ENCODE data around the gene NMB.

Gene NMB

GRCh38 chr15:84684092-84684491 is 26.1 kb upstream of the NMB start:
- peaks cover 6% of the 10 kb centered on the region for H3K36me3 ChIP-seq (ENCODE audit: control insufficient read depth, insufficient read depth, low read length)
- no peak overlapping the region for H3K4me3 ChIP-seq (ENCODE audit: insufficient read depth, low read depth, low read length)
- no peak overlapping the region for H3K27ac ChIP-seq (ENCODE audit: insufficient read depth, low read depth, low read length, poor library complexity, severe bottlenecking)
- no peaks in the 10 kb centered on the region for H3K4me1 ChIP-seq (ENCODE audit: control insufficient read depth, insufficient read depth, low read length)
- H3K9me3 ChIP-seq (ENCODE audit: control insufficient read depth, low read length), result no peaks in the 10 kb centered on the region
- no peaks in the 10 kb centered on the region for H3K27me3 ChIP-seq (ENCODE audit: control insufficient read depth, insufficient read depth, low read length, poor library complexity, severe bottlenecking)
- WGBS, 2 experiments, result 94 to 96% methylated on average over 1 of the region's 1 CpG

- H3K4me1 ChIP-seq (ENCODE audit: control insufficient read depth, insufficient read depth, low read length), result no peaks in the 10 kb centered on the region
- no peaks in the 10 kb centered on the region for H3K27me3 ChIP-seq (ENCODE audit: control insufficient read depth, insufficient read depth, low read length, poor library complexity, severe bottlenecking)
- WGBS, 2 experiments, result 94 to 97% methylated on average over 3 of the region's 3 CpGs
- H3K36me3 ChIP-seq (ENCODE audit: control insufficient read depth, insufficient read depth, low read length), result peaks cover 19% of the 10 kb centered on the region
- H3K9me3 ChIP-seq (ENCODE audit: control insufficient read depth, low read length), result no peaks in the 10 kb centered on the region
- no peak overlapping the region for H3K4me3 ChIP-seq (ENCODE audit: insufficient read depth, low read depth, low read length)
- no peak overlapping the region for H3K27ac ChIP-seq (ENCODE audit: insufficient read depth, low read depth, low read length, poor library complexity, severe bottlenecking)
Measured at GRCh38 chr15:84681831-84682230, 23.8 kb upstream of the NMB start.

GRCh38 chr15:84671211-84671610 is 13.2 kb upstream of the NMB start:
- Histone ChIP-seq H3K4me3 (ENCODE audit: insufficient read depth, low read depth, low read length) (no peak overlapping the region), H3K27me3 (ENCODE audit: control insufficient read depth, insufficient read depth, low read length, poor library complexity, severe bottlenecking) (no peaks in the 10 kb centered on the region), H3K9me3 (ENCODE audit: control insufficient read depth, low read length) (no peaks in the 10 kb centered on the region), H3K4me1 (ENCODE audit: control insufficient read depth, insufficient read depth, low read length) (no peaks in the 10 kb centered on the region), H3K27ac (ENCODE audit: insufficient read depth, low read depth, low read length, poor library complexity, severe bottlenecking) (no peak overlapping the region), H3K36me3 (ENCODE audit: control insufficient read depth, insufficient read depth, low read length) (peaks cover 33% of the 10 kb centered on the region)

- peaks cover 33% of the 10 kb centered on the region for H3K36me3 ChIP-seq (ENCODE audit: control insufficient read depth, insufficient read depth, low read length)
- no peak overlapping the region for H3K4me3 ChIP-seq (ENCODE audit: insufficient read depth, low read depth, low read length)
- H3K4me1 ChIP-seq (ENCODE audit: control insufficient read depth, insufficient read depth, low read length), result no peaks in the 10 kb centered on the region
- no peaks in the 10 kb centered on the region for H3K27me3 ChIP-seq (ENCODE audit: control insufficient read depth, insufficient read depth, low read length, poor library complexity, severe bottlenecking)
- WGBS, 2 experiments, result 92 to 93% methylated on average over 8 of the region's 8 CpGs
- H3K9me3 ChIP-seq (ENCODE audit: control insufficient read depth, low read length), result no peaks in the 10 kb centered on the region
- no peak overlapping the region for H3K27ac ChIP-seq (ENCODE audit: insufficient read depth, low read depth, low read length, poor library complexity, severe bottlenecking)
Measured at GRCh38 chr15:84669726-84670125, 11.7 kb upstream of the NMB start.

DNA sequence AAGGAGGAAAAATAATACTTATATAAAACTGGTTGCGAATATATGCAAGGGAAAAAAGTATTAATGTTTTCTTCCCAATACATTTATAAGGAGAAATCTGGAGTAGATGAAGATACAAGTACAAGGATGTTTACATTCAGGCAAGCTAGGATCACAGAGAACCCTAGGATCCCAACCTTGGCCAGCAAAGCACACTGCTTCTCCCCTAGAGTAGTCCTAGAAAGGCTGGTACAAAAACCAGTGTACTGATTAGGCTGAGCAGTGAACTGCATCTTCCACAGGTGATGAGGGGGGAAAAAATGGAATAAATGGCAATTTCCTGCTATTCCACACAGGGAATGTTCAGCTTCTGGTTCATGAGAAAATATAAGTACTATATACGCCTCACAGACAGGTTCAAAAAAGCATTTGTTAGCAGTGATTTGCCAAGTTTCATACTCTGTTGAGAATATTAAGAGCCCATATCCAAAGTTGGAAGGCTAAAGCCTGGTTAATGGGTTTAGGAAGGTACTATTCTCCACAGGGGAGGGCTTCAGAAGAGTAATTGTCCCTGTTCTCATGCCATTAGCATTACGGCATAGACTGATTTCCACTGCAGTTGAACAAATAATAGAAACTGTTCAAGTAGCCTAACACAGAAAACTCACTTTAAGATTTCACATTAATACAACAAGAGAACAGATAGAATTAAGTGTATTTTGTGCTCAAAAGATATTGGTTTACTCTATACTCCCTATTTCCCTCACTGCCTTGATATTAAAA is 10.4 kb upstream of the NMB start:
- no peaks in the 10 kb centered on the region for H3K9me3 ChIP-seq (ENCODE audit: control insufficient read depth, low read length)
- peaks cover 22% of the 10 kb centered on the region for H3K36me3 ChIP-seq (ENCODE audit: control insufficient read depth, insufficient read depth, low read length)
- H3K4me1 ChIP-seq (ENCODE audit: control insufficient read depth, insufficient read depth, low read length), result no peaks in the 10 kb centered on the region
- H3K27me3 ChIP-seq (ENCODE audit: control insufficient read depth, insufficient read depth, low read length, poor library complexity, severe bottlenecking), result no peaks in the 10 kb centered on the region
- WGBS, 2 experiments, result 91 to 97% methylated on average over 2 to 3 of the region's 3 CpGs
- no peak overlapping the region for H3K4me3 ChIP-seq (ENCODE audit: insufficient read depth, low read depth, low read length)
- no peak overlapping the region for H3K27ac ChIP-seq (ENCODE audit: insufficient read depth, low read depth, low read length, poor library complexity, severe bottlenecking)

DNA sequence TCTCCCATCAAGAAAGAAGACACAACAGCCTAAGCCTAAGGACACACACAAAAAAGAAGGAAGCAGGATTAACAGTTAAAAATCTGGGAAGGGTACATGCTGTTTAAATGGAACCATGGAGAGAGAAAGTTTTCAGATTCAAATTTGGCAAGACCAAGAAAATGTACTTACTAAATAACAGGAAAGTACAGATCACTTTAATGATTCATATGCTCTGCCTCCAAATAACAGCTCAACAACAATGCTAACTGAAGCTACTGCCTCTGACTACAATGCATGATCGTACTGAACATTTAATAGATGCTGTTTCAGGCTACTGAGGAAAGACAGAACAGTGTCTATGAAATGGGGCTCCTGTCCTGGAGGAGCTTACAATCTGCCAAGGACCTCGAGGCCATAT is 8.4 kb upstream of the NMB start:
- no peaks in the 10 kb centered on the region for H3K4me1 ChIP-seq (ENCODE audit: control insufficient read depth, insufficient read depth, low read length)
- no peaks in the 10 kb centered on the region for H3K9me3 ChIP-seq (ENCODE audit: control insufficient read depth, low read length)
- no peaks in the 10 kb centered on the region for H3K27me3 ChIP-seq (ENCODE audit: control insufficient read depth, insufficient read depth, low read length, poor library complexity, severe bottlenecking)
- H3K4me3 ChIP-seq (ENCODE audit: insufficient read depth, low read depth, low read length), result no peak overlapping the region
- H3K36me3 ChIP-seq (ENCODE audit: control insufficient read depth, insufficient read depth, low read length), result peaks cover 22% of the 10 kb centered on the region
- H3K27ac ChIP-seq (ENCODE audit: insufficient read depth, low read depth, low read length, poor library complexity, severe bottlenecking), result no peak overlapping the region
- whole genome bisulfite sequencing, 2 experiments, result 97 to 98% methylated on average over 2 of the region's 2 CpGs

DNA sequence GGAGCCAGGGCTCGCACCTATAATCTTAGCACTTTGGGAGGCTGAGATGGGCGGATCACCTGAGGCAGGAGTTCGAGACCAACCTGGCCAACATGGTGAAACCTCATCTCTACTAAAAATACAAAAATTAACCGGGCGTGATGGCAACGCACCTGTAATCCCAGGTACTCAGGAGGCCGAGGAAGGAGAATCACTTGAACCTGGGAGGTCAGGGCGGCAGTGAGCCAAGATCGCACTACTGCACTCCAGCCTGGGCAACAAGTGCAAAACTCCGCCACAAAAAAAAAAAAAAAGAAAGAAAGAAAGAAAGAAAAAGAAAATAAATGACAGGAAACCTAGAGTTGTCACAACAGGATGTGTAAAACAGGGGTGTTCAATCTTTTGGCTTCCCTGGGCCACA is 3.0 kb upstream of the NMB start:
- H3K4me3 ChIP-seq (ENCODE audit: insufficient read depth, low read depth, low read length), result no peak overlapping the region
- H3K4me1 ChIP-seq (ENCODE audit: control insufficient read depth, insufficient read depth, low read length), result peaks cover 5% of the 10 kb centered on the region
- no peaks in the 10 kb centered on the region for H3K9me3 ChIP-seq (ENCODE audit: control insufficient read depth, low read length)
- H3K27ac ChIP-seq (ENCODE audit: insufficient read depth, low read depth, low read length, poor library complexity, severe bottlenecking), result no peak overlapping the region
- H3K36me3 ChIP-seq (ENCODE audit: control insufficient read depth, insufficient read depth, low read length), result peaks cover 7% of the 10 kb centered on the region
- WGBS, 2 experiments, result 95 to 97% methylated on average over 10 of the region's 10 CpGs
- H3K27me3 ChIP-seq (ENCODE audit: control insufficient read depth, insufficient read depth, low read length, poor library complexity, severe bottlenecking), result peaks cover 17% of the 10 kb centered on the region

DNA sequence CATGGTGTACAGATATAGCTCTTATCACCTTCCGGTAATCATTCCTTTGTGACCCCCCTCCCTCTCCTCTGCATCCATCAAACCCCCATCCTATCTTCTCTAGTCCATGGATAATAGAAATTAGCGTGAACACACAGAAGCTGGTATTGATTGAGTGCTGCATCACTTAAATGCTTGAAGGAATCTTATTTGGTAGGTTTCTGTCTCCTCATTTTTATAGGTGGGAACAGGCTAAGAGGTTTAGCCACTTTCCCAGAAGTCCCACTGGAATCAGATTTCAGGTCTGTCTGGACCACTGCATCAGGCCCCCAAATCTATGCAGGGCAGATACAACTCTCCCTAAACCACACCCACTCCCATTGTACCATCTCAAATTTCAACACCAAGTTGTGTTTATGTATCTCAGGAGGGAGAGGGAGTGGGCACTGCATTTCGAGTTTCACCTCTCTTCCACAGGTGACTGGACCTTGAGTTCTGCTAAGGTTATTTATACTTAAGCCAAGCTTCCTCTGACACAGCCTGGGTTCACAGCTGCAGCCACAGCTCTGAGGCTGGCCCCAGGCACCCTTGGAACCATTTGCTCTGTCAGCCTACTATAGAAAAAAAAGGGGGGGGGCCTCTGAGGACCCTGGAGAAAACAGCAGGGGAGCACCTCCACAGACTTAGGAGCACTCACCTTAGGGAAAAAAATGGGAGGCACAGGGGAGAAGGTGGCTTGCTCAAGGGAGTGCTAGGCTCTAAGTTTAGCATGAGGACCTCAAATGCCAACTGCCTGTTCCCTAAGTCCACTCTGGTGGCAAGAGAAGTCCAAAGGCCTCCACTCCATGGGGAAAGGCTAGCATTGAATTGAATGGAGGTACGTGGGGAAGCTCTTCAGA is 2.1 kb upstream of the NMB start:
- H3K4me1 ChIP-seq (ENCODE audit: control insufficient read depth, insufficient read depth, low read length), result peaks cover 5% of the 10 kb centered on the region
- WGBS, 2 experiments, result 86 to 92% methylated on average over 4 of the region's 4 CpGs
- no peak overlapping the region for H3K4me3 ChIP-seq (ENCODE audit: insufficient read depth, low read depth, low read length)
- no peaks in the 10 kb centered on the region for H3K9me3 ChIP-seq (ENCODE audit: control insufficient read depth, low read length)
- H3K36me3 ChIP-seq (ENCODE audit: control insufficient read depth, insufficient read depth, low read length), result no peaks in the 10 kb centered on the region
- H3K27me3 ChIP-seq (ENCODE audit: control insufficient read depth, insufficient read depth, low read length, poor library complexity, severe bottlenecking), result peaks cover 17% of the 10 kb centered on the region
- H3K27ac ChIP-seq (ENCODE audit: insufficient read depth, low read depth, low read length, poor library complexity, severe bottlenecking), result no peak overlapping the region

DNA sequence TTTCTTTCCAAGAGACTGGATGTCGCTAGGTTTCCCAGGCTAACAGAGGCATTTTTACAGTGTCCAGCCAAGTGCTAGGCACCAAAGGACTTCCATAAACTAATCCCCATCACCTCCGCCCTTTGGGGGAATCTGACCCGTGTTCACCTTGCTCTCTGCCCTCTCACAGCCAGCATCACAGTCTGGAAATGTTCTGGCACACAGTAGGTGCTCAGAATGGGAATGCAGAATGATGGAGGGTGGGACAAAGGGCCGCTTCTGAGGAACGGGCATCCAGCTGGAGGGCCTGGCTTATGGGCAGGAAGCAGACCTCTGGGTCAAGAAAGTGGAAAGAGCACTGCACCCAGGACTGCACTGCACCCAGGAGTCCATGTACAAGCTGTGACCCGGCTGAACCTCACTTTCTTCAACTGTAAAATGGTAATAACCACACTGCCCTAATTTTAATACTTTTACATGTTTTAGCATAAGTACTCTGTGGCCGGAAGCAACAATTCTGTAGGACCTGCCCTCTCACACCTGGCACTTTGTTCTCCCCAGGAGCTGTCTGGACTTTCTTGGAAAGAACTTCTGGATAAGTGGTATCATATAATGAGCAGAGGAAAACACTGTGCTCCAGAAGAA is 901 bp upstream of the NMB start:
- Histone ChIP-seq H3K27ac (ENCODE audit: insufficient read depth, low read depth, low read length, poor library complexity, severe bottlenecking) (peak overlapping the region; percentile 42), H3K9me3 (ENCODE audit: control insufficient read depth, low read length) (no peaks in the 10 kb centered on the region), H3K27me3 (ENCODE audit: control insufficient read depth, insufficient read depth, low read length, poor library complexity, severe bottlenecking) (peaks cover 17% of the 10 kb centered on the region), H3K36me3 (ENCODE audit: control insufficient read depth, insufficient read depth, low read length) (no peaks in the 10 kb centered on the region), H3K4me1 (ENCODE audit: control insufficient read depth, insufficient read depth, low read length) (peaks cover 5% of the 10 kb centered on the region), H3K4me3 (ENCODE audit: insufficient read depth, low read depth, low read length) (peak overlapping the region; percentile 54)
- 67 to 70% methylated on average over 7 of the region's 7 CpGs for WGBS, 2 experiments

- Histone ChIP-seq H3K9me3 (ENCODE audit: control insufficient read depth, low read length) (no peaks in the 10 kb centered on the region), H3K27ac (ENCODE audit: insufficient read depth, low read depth, low read length, poor library complexity, severe bottlenecking) (no peak overlapping the region), H3K36me3 (ENCODE audit: control insufficient read depth, insufficient read depth, low read length) (no peaks in the 10 kb centered on the region), H3K27me3 (ENCODE audit: control insufficient read depth, insufficient read depth, low read length, poor library complexity, severe bottlenecking) (peaks cover 17% of the 10 kb centered on the region), H3K4me1 (ENCODE audit: control insufficient read depth, insufficient read depth, low read length) (peaks cover 12% of the 10 kb centered on the region), H3K4me3 (ENCODE audit: insufficient read depth, low read depth, low read length) (peak overlapping the region; percentile 54)
- WGBS, 2 experiments, result 26 to 29% methylated on average over 17 of the region's 17 CpGs
Measured at GRCh38 chr15:84657748-84658079, 285 bp downstream of the NMB start.
